Activated T-cell treated with anti-CD3 and anti-CD28 coated beads for 1 hour (primary cell): Measurements from ENCODE around the gene PLEKHA1.

ENCODE experiments used
- DNase-seq: peaks from one replicate; pipeline ENCODE4 v3.0.0-alpha.2; 2020; ENCODE audit warnings: low read depth

Gene PLEKHA1

GRCh38 chr10:122461729-122462532 is 87.4 kb downstream of the PLEKHA1 start:
- no peak for DNase-seq

GRCh38 chr10:122462533-122463465 is 88.3 kb downstream of the PLEKHA1 start:
- no peak for DNase-seq

- no peak for DNase-seq
Measured at GRCh38 chr10:122463466-122464249, 89.2 kb downstream of the PLEKHA1 start.

- no peak for DNase-seq
Measured at GRCh38 chr10:122464250-122464510, 89.7 kb downstream of the PLEKHA1 start.

GRCh38 chr10:122464586-122464985 is 90.1 kb downstream of the PLEKHA1 start:
- DNase-seq = no peak

- no peak for DNase-seq
Measured at GRCh38 chr10:122465401-122466040, 91.0 kb downstream of the PLEKHA1 start.

GRCh38 chr10:122466951-122467381 is 92.5 kb downstream of the PLEKHA1 start:
- DNase-seq = no peak

GRCh38 chr10:122467701-122468100 is 93.2 kb downstream of the PLEKHA1 start:
- DNase-seq = no peak

- DNase-seq = no peak
Measured at GRCh38 chr10:122468307-122468925, 93.9 kb downstream of the PLEKHA1 start.

- DNase-seq = no peak
Measured at GRCh38 chr10:122468926-122469781, 94.6 kb downstream of the PLEKHA1 start.

- DNase-seq = no peak
Measured at GRCh38 chr10:122469848-122470247, 95.3 kb downstream of the PLEKHA1 start.

- DNase-seq = no peak
Measured at GRCh38 chr10:122471531-122472177, 97.1 kb downstream of the PLEKHA1 start.

- DNase-seq = no peak
Measured at GRCh38 chr10:122473116-122473515, 98.6 kb downstream of the PLEKHA1 start.

- no peak for DNase-seq
Measured at GRCh38 chr10:122474131-122474818, 99.8 kb downstream of the PLEKHA1 start.

GRCh38 chr10:122475100-122475499 is 100.6 kb downstream of the PLEKHA1 start:
- DNase-seq = no peak

GRCh38 chr10:122475591-122476332 is 101.3 kb downstream of the PLEKHA1 start:
- DNase-seq = no peak

- DNase-seq = no peak
Measured at GRCh38 chr10:122476333-122476695, 101.8 kb downstream of the PLEKHA1 start.

GRCh38 chr10:122477436-122477835 is 102.9 kb downstream of the PLEKHA1 start:
- DNase-seq = no peak

GRCh38 chr10:122478971-122479370 is 104.5 kb downstream of the PLEKHA1 start:
- no peak for DNase-seq
